K562 (cell line): ENCODE data around the gene TMEM63A. TPM values are rescaled to one million over a fixed set of nuclear protein-coding genes. Genes with fewer than 3 reads are reported as not detected.

Source experiments
- ATAC-seq: fragments of 200-7000 bp; cut with Tn5 transposase; 3 replicates; pipeline ENCODE4 v1.9.1; 2020; ENCODE audit warnings: moderate library complexity
- BruUV-seq: library from RNA; stranded (reverse); fragments of 400-500 nt; replicated peaks from 2 replicates; lab custom pipeline; 2021; lab: Mats Ljungman, UMichigan
- CTCF ChIA-PET: fragments of 300-600 bp; formaldehyde crosslinking; extraction: SDS; loops from one replicate; lab custom pipeline; 2021; ENCODE audit warnings: low intra/inter-chr PET ratio; lab: Yijun Ruan, JAX
- POLR2A ChIA-PET: fragments of 300-600, 350-650 bp; sonication (Branson Sonifier 250); formaldehyde crosslinking; extraction: SDS; loops from one replicate; lab custom pipeline; 2021; ENCODE audit warnings: antibody characterized with exemption, inconsistent platforms; lab: Yijun Ruan, JAX
- DNase-seq, 4 experiments: peaks; one replicate each; pipeline versions ENCODE4 v3.0.0 to v3.0.0-alpha.2; 2011 to 2018; ENCODE audit warnings: low spot score in 3 of 4, mixed read lengths in 3 of 4; ENCODE audit errors: extremely low read depth in 1 of 4
- FAIRE-seq: peaks from 2 replicates; lab custom pipeline; 2011; peaks lifted over from hg19 to GRCh38; lab: Jason Lieb, UNC
- H2AFZ ChIP-seq: 2 replicates; pipeline ENCODE4 v1.6.0; 2011; ENCODE audit warnings: low read depth, low read length, control low read depth, inconsistent platforms
- H3K27ac ChIP-seq: fragments of 200-600 bp; 3 replicates; pipeline ENCODE4 v1.8.0; 2011; ENCODE audit warnings: low read depth, mild to moderate bottlenecking, control low read depth, inconsistent platforms, low read length, moderate library complexity, mixed read lengths; ENCODE audit errors: extremely low read depth
- H3K27me3 ChIP-seq, 2 experiments: fragments of 300-600 bp in 1 of 2; 2 replicates in 1 of 2; 3 replicates in 1 of 2; pipeline versions ENCODE4 v1.6.0 to v1.8.0; 2011; ENCODE audit warnings: inconsistent platforms in 2 of 2, low read length in 2 of 2, mild to moderate bottlenecking in 1 of 2, mixed read lengths in 1 of 2, moderate library complexity in 1 of 2; ENCODE audit not compliant: control insufficient read depth in 2 of 2, insufficient read depth in 2 of 2
- H3K36me3 ChIP-seq: fragments of 300-600 bp; 3 replicates; pipeline ENCODE4 v1.8.0; 2011; ENCODE audit warnings: mild to moderate bottlenecking, low read length, inconsistent platforms; ENCODE audit not compliant: control insufficient read depth, insufficient read depth
- H3K4me1 ChIP-seq, 2 experiments: fragments of 200-600 bp in 1 of 2; replicated peaks in 1 of 2; 2 replicates in 1 of 2; 3 replicates in 1 of 2; pipeline versions ENCODE4 v1.5.1 to v1.8.0; 2011; ENCODE audit warnings: inconsistent platforms in 2 of 2, low read length in 2 of 2, mild to moderate bottlenecking in 1 of 2, mixed read lengths in 1 of 2, moderate library complexity in 1 of 2; ENCODE audit not compliant: control insufficient read depth in 2 of 2, insufficient read depth in 2 of 2
- H3K4me2 ChIP-seq: 2 replicates; pipeline ENCODE4 v1.6.1; 2011; ENCODE audit warnings: low read length, control low read depth, inconsistent platforms, mixed read lengths; ENCODE audit not compliant: insufficient read depth
- H3K4me3 ChIP-seq: fragments of 200-600 bp; sonication (generic), shearing (Covaris generic); 2 replicates; pipeline ENCODE4 v1.5.1; 2016; ENCODE audit warnings: control low read depth, inconsistent platforms
- H3K79me2 ChIP-seq: fragments of 200-600 bp; 3 replicates; pipeline ENCODE4 v1.8.0; 2011; ENCODE audit warnings: low read length, inconsistent platforms; ENCODE audit not compliant: control insufficient read depth, insufficient read depth
- H3K9ac ChIP-seq, 2 experiments: 2 replicates each; pipeline versions ENCODE4 v1.6.0 to v1.6.1; 2011; ENCODE audit warnings: low read depth in 2 of 2, low read length in 2 of 2, control low read depth in 1 of 2, inconsistent platforms in 1 of 2, mild to moderate bottlenecking in 1 of 2, mixed read lengths in 1 of 2; ENCODE audit not compliant: insufficient read depth in 1 of 2
- H3K9me1 ChIP-seq: one replicate; pipeline ENCODE4 v1.6.0; 2011; ENCODE audit warnings: inconsistent platforms, mild to moderate bottlenecking, low read length, moderate library complexity; ENCODE audit not compliant: control insufficient read depth, insufficient read depth
- H3K9me3 ChIP-seq: replicated peaks from 2 replicates; pipeline ENCODE4 v1.5.1; 2011; ENCODE audit warnings: low read depth, low read length, inconsistent platforms; ENCODE audit not compliant: control insufficient read depth, insufficient read depth
- H4K20me1 ChIP-seq: replicated peaks from 2 replicates; pipeline ENCODE4 v1.6.1; 2011; ENCODE audit warnings: low read length, inconsistent platforms, mixed read lengths; ENCODE audit not compliant: control insufficient read depth, insufficient read depth
- BRD4 ChIP-seq: fragments of 200-600 bp; sonication (generic); IDR thresholded peaks from 2 replicates; pipeline ENCODE4 v1.6.1; 2017; ENCODE audit warnings: inconsistent platforms
- EHMT2 ChIP-seq: fragments of 450-650 bp; IDR thresholded peaks from 2 replicates; pipeline ENCODE4 v1.6.1; 2018; ENCODE audit warnings: antibody characterized with exemption
- KAT8 ChIP-seq: fragments of 450-650 bp; IDR thresholded peaks from 2 replicates; pipeline ENCODE4 v1.6.1; 2016; ENCODE audit warnings: low read depth, mild to moderate bottlenecking
- MAFF ChIP-seq: IDR thresholded peaks from 2 replicates; pipeline ENCODE4 v1.6.1; 2012; ENCODE audit warnings: low read length, improper control_type of control experiment
- RBM14 ChIP-seq: fragments of 200-400 bp; formaldehyde crosslinking; IDR thresholded peaks from 2 replicates; pipeline ENCODE4 v1.6.1; 2018; ENCODE audit warnings: low read depth, mild to moderate bottlenecking, low read length, moderate library complexity, borderline replicate concordance; ENCODE audit not compliant: insufficient read depth
- RBM25 ChIP-seq: fragments of 200-400 bp; formaldehyde crosslinking; IDR thresholded peaks from 2 replicates; pipeline ENCODE4 v1.6.1; 2018; ENCODE audit warnings: low read length, low read depth, moderate library complexity; ENCODE audit not compliant: severe bottlenecking
- RFX7 ChIP-seq: fragments of 250-450 bp; sonication (Bioruptor Pico); IDR thresholded peaks from 2 replicates; pipeline ENCODE4 v1.5.1; 2021; ENCODE audit warnings: mild to moderate bottlenecking
- ZNF431 ChIP-seq: sonication (generic); formaldehyde crosslinking; IDR thresholded peaks from 2 replicates; pipeline ENCODE4 v1.8.0; 2022; ENCODE audit warnings: mild to moderate bottlenecking, missing genetic modification reagents
- WGBS: fragments of 100-300 bp; shearing (Covaris generic); methylation state at CpG from one replicate; pipeline ENCODE4 v1.1.6; 2016; ENCODE audit warnings: low coverage, mixed read lengths; ENCODE audit not compliant: insufficient coverage; ENCODE audit errors: missing lambda C conversion rate; 5-methylcytosine and 5-hydroxymethylcytosine counted together
- in situ Hi-C: fragments of 300-500 bp; cut with MboI; formaldehyde crosslinking; loops from 4 replicates; pipeline ENCODE4 v1.15.0; 2018; ENCODE audit warnings: inconsistent platforms, mixed read lengths
- intact Hi-C: fragments of 100-400 bp; cut with micrococcal nuclease; formaldehyde crosslinking; loops from 2 replicates; pipeline ENCODE4 v1.14.2; 2022
- polyA plus RNA-seq, 8 experiments: library from polyadenylated mRNA; depleted of rRNA in 4 of 8; stranded (reverse) in 5 of 8; unstranded in 3 of 8; fragments of >200 nt; fragmentation: Nextera tagmentation in 2 of 8; fragmentation: Illumina TruSeq in 1 of 8; extraction: Ambion mirVana in 2 of 8; extraction: Trizol in 1 of 8; gene quantifications; 2 replicates each; pipeline versions ENCODE4 v1.2.1 to v1.2.3, GENCODE V29; 2011 to 2014; ENCODE audit warnings: inconsistent platforms in 1 of 8, missing spikeins in 1 of 8
- total RNA-seq, 7 experiments: library from RNA; depleted of rRNA in 6 of 7; stranded (reverse); fragments of >200 nt in 6 of 7; fragmentation: Illumina TruSeq in 2 of 7; extraction: Trizol in 2 of 7; gene quantifications; 2 replicates each; pipeline versions ENCODE4 v1.2.1 to v1.2.3, GENCODE V29; 2011 to 2021; ENCODE audit warnings: low replicate concordance in 1 of 7
- TF ChIP-seq, protein P1 (sequence below): fragments of 250-450 bp; sonication (Bioruptor Pico); IDR thresholded peaks from 2 replicates; pipeline ENCODE4 v1.4.0; 2020
- TF ChIP-seq, protein P2 (sequence below): fragments of 250-450 bp; sonication (Bioruptor Pico); IDR thresholded peaks from 2 replicates; pipeline ENCODE4 v1.5.0; 2022; ENCODE audit warnings: mild to moderate bottlenecking
- TF ChIP-seq, protein P3 (sequence below): fragments of 450-650 bp; formaldehyde crosslinking; IDR thresholded peaks from 2 replicates; pipeline ENCODE4 v1.4.0; 2022; ENCODE audit warnings: missing genetic modification characterization

TMEM63A gene
- total and polyA plus RNA-seq, 9 of the 15 experiments (the other 6 are each of a cell fraction or from before 2014, with no cell fraction given): 2.0 to 54.6 (median 17.5) TPM

DNA sequence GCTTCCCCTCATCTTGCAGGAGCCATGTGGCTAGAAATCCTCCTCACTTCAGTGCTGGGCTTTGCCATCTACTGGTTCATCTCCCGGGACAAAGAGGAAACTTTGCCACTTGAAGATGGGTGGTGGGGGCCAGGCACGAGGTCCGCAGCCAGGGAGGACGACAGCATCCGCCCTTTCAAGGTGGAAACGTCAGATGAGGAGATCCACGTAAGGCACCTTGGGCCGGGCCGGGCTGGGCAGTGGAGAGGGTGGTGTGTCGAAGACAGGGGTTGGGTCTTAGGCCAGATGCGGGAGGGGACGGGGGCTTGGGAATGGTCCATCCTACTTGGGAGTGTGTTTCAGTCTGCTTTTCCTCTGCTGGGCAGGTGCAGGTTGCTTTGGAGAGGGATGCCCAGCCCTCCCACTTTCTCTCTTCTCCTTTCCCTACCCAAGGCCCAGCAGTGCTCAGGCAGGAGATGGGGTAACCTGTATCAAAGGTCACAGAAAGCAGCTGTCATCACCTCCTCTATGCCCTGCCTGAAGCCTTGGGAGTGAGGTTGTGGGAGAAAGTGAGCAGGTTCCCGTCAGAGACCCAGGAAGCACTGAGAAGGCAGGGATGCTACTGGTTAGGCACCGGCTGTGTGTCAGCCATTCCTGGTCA, 53.4 kb downstream of the TMEM63A start:
- 69% methylated on average over 14 of the region's 14 CpGs for WGBS
- no peaks in the 10 kb centered on the region for H3K79me2 ChIP-seq
- no peaks in the 10 kb centered on the region for H3K27me3 ChIP-seq
- no TSS peak for BruUV-seq
- no peak overlapping the region for H2AFZ ChIP-seq
- ChIA-PET CTCF (no interaction called here), POLR2A (interaction anchor here (0.7 kb wide), 1 partner anchor 11 kb away, joined by 3 read pairs; no protein-coding TSS in a partner anchor)
- FAIRE-seq (no peak), DNase-seq (no peak), ATAC-seq (no peak)
- H3K27ac ChIP-seq: no peak overlapping the region
- no peaks in the 10 kb centered on the region; the same call in 1 of the 2 replicates for H4K20me1 ChIP-seq
- 0 out of 3 replicates have a peak, but pooled peaks cover 2% of the 10 kb centered on the region for H3K36me3 ChIP-seq
- TF ChIP-seq KAT8 (no peak), RBM14 (no peak), RBM25 (no peak), BRD4 (no peak), ZNF431 (no peak), MAFF (no peak), EHMT2 (no peak), RFX7 (CRISPR knock-in tag) (no peak)
- TF ChIP-seq, protein P1, sequence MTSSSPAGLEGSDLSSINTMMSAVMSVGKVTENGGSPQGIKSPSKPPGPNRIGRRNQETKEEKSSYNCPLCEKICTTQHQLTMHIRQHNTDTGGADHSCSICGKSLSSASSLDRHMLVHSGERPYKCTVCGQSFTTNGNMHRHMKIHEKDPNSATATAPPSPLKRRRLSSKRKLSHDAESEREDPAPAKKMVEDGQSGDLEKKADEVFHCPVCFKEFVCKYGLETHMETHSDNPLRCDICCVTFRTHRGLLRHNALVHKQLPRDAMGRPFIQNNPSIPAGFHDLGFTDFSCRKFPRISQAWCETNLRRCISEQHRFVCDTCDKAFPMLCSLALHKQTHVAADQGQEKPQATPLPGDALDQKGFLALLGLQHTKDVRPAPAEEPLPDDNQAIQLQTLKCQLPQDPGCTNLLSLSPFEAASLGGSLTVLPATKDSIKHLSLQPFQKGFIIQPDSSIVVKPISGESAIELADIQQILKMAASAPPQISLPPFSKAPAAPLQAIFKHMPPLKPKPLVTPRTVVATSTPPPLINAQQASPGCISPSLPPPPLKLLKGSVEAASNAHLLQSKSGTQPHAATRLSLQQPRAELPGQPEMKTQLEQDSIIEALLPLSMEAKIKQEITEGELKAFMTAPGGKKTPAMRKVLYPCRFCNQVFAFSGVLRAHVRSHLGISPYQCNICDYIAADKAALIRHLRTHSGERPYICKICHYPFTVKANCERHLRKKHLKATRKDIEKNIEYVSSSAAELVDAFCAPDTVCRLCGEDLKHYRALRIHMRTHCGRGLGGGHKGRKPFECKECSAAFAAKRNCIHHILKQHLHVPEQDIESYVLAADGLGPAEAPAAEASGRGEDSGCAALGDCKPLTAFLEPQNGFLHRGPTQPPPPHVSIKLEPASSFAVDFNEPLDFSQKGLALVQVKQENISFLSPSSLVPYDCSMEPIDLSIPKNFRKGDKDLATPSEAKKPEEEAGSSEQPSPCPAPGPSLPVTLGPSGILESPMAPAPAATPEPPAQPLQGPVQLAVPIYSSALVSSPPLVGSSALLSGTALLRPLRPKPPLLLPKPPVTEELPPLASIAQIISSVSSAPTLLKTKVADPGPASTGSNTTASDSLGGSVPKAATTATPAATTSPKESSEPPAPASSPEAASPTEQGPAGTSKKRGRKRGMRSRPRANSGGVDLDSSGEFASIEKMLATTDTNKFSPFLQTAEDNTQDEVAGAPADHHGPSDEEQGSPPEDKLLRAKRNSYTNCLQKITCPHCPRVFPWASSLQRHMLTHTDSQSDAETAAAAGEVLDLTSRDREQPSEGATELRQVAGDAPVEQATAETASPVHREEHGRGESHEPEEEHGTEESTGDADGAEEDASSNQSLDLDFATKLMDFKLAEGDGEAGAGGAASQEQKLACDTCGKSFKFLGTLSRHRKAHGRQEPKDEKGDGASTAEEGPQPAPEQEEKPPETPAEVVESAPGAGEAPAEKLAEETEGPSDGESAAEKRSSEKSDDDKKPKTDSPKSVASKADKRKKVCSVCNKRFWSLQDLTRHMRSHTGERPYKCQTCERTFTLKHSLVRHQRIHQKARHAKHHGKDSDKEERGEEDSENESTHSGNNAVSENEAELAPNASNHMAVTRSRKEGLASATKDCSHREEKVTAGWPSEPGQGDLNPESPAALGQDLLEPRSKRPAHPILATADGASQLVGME (CRISPR knock-in tag): no peak
- TF ChIP-seq, protein P2, sequence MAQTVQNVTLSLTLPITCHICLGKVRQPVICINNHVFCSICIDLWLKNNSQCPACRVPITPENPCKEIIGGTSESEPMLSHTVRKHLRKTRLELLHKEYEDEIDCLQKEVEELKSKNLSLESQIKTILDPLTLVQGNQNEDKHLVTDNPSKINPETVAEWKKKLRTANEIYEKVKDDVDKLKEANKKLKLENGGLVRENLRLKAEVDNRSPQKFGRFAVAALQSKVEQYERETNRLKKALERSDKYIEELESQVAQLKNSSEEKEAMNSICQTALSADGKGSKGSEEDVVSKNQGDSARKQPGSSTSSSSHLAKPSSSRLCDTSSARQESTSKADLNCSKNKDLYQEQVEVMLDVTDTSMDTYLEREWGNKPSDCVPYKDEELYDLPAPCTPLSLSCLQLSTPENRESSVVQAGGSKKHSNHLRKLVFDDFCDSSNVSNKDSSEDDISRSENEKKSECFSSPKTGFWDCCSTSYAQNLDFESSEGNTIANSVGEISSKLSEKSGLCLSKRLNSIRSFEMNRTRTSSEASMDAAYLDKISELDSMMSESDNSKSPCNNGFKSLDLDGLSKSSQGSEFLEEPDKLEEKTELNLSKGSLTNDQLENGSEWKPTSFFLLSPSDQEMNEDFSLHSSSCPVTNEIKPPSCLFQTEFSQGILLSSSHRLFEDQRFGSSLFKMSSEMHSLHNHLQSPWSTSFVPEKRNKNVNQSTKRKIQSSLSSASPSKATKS (CRISPR knock-in tag): no peak
- TF ChIP-seq, protein P3, sequence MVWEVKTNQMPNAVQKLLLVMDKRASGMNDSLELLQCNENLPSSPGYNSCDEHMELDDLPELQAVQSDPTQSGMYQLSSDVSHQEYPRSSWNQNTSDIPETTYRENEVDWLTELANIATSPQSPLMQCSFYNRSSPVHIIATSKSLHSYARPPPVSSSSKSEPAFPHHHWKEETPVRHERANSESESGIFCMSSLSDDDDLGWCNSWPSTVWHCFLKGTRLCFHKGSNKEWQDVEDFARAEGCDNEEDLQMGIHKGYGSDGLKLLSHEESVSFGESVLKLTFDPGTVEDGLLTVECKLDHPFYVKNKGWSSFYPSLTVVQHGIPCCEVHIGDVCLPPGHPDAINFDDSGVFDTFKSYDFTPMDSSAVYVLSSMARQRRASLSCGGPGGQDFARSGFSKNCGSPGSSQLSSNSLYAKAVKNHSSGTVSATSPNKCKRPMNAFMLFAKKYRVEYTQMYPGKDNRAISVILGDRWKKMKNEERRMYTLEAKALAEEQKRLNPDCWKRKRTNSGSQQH (CRISPR knock-in tag): no peak
- H3K9me1 ChIP-seq: peaks cover 5% of the 10 kb centered on the region
- peaks cover 24 to 35% of the 10 kb centered on the region in 2 experiments; a peak in 4 of 5 replicates for H3K4me1 ChIP-seq
- intact Hi-C loops (no loop called here), in situ Hi-C loops (no loop called here)
- no peak overlapping the region for H3K9ac ChIP-seq
- H3K9me3 ChIP-seq: no peaks in the 10 kb centered on the region
- no peak overlapping the region for H3K4me3 ChIP-seq
- H3K4me2 ChIP-seq: no peak overlapping the region
